Testis (tissue), 2 donors: ENCODE measurements around the gene TOP3A.

Experiments
- POLR2A ChIP-seq: fragments of 450-650 bp; IDR thresholded peaks from one replicate; pipeline ENCODE4 v1.6.1; 2017; ENCODE audit warnings: antibody characterized with exemption, mild to moderate bottlenecking, moderate library complexity
- TF ChIP-seq, protein P1 (sequence below), 3 experiments: fragments of 450-650 bp in 2 of 3; fragments of 200-600 bp in 1 of 3; sonication (generic) in 1 of 3; IDR thresholded peaks; one replicate each; pipeline ENCODE4 v1.5.1; 2016 to 2019; ENCODE audit warnings: antibody characterized with exemption in 3 of 3, mild to moderate bottlenecking in 2 of 3, moderate library complexity in 1 of 3

- TF ChIP-seq, protein P1, sequence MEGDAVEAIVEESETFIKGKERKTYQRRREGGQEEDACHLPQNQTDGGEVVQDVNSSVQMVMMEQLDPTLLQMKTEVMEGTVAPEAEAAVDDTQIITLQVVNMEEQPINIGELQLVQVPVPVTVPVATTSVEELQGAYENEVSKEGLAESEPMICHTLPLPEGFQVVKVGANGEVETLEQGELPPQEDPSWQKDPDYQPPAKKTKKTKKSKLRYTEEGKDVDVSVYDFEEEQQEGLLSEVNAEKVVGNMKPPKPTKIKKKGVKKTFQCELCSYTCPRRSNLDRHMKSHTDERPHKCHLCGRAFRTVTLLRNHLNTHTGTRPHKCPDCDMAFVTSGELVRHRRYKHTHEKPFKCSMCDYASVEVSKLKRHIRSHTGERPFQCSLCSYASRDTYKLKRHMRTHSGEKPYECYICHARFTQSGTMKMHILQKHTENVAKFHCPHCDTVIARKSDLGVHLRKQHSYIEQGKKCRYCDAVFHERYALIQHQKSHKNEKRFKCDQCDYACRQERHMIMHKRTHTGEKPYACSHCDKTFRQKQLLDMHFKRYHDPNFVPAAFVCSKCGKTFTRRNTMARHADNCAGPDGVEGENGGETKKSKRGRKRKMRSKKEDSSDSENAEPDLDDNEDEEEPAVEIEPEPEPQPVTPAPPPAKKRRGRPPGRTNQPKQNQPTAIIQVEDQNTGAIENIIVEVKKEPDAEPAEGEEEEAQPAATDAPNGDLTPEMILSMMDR (IDR thresholded peaks at IDR 0.05) = no peak
- TF ChIP-seq POLR2A = no peak
These were observed 25.1 kb upstream of the TOP3A start for GRCh38 chr17:18339933-18340332.
